NCI-H345 treated with DMSO at 0.1 percent for 48 hours (cell line): ENCODE measurements around the gene VIP.

Experiments used
- DNase-seq: peaks from one replicate; lab custom pipeline; 2025; ENCODE audit not compliant: unreplicated experiment; lab: John Stamatoyannopoulos, UW

Gene VIP

DNA sequence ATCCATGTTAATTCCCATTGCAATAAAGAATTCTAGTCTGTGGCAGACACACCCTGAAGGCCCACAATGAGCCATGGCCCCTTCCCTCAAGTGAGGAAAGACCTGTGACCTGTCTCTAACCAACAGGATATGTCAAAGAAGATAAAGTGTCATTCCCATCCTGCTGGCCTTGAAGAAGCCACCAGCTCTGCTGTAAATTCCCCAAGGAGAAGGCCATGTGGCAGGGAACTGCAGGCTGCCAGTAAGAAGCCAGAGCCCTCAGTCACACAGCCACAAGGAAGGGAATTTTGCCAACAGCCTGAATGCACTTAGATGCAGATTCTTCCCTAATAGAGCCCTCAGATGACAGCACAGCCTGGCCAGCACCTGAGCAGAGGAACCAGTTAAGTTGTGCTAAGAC lies 24.8 kb downstream of the VIP start:
- DNase-seq: no peak

DNA sequence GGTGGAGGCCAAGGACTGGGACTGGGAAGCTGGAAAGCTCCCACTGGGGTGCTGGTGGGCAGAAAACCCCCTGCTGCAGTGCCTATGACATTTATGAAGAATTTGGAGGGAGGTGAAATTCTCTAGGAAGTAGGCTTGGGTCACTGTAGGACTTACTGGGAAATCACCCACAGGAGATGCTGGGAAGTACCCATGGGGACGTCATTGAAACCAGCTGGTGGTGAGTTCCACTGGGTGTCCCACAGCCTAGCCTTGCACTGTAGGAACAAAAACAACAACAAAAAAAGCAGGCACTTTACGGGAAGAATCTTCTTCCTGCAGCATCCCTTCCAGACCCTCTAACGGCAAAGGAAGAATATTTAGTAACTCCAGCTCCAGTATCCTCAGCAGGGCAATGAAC lies 26.2 kb downstream of the VIP start:
- DNase-seq: no peak

DNA sequence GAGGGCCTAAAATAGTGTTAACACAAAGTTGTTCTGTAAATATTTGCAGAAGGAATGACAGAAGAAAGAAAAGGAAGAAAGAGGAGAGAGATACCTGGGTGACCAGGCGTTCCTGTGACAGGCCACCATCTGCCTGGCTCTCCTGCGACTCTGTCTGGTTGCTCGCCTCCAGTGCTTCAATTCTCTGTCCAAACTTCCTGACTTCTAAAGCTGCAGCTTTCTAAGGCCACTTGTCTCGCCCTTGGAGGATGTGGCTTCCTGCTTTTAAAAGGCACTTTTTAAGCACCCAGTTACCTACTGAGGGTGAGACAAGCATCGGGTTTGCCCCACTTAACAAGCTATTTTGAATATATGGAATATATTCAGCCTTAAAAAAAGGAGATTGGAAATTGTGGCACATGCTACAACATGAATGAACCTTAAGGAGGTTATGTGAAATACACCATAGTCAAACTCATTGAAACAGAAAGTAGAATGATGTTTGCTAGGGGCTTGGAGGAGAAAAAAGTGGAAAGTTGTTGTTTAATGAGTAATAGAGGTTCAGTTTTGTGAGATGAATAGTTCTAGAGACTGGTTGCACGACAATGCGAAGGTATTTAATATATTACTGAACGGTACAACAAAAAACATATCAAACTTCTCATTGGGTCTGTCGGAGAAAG lies 32.8 kb downstream of the VIP start:
- DNase-seq: no peak

DNA sequence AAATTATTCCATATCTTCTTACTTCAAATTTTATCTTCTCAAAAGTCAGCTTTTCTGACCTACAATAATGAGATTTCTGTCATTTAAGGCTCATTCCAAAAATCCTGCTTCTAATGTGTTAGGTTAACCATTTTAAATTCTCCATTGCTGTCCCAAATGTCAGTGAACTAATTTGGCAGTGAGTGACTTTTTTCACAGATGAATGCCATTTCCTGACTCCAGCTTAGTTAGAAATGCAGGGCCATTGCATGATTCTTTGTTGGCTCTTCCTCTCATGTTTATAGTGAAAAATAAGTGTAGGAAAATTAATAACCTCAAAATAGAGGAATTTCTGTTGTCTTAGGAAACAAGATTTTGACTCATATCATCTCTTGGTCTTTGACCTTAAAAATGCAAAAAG lies 44.1 kb downstream of the VIP start:
- no peak for DNase-seq

DNA sequence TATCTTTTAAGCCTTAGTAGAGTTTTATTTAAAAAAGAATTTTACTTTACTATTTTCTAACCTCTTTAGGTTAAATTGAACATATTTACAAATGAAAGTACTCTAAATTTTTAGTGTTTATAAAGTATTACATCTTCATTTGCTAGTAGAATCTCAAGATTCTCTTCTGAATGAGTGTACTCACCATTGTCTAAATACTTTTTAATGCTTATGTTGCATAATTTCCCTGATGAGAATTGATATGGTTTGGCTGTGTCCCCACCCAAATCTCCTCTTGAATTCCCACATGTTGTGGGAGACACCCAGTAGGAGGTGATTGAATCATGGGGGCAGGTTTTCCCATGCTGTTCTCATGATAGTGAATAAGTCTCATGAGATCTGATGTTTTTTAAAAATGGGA lies 53.6 kb downstream of the VIP start:
- DNase-seq: no peak
